ENCODE measurements around the gene TEX48.
A peak's percentile ranks its signal among the peaks of the same experiment; 100 is the strongest.

The TEX48 gene

DNA sequence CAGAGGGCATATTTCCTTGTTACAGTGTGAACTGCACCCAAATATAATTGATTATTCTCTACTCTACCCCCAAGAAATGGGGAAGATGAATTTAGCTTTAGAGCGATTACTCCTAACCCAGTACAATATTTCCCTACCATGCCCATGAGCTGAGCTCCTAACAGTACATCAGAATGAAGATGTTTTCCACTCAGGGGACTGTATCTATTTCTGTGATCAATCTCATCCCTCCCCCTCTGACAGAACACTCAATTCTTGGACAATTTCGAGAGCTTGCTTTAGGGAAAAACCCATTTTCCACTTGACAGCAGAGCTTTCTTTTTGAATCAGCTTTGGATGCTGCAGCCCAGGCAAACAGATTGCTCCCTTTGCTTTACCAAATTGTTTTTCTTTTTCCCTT lies 24.7 kb upstream of the TEX48 start:
- Mint-ChIP-seq H3K36me3 (no peaks in the 10 kb centered on the region), H3K9me3 (ENCODE audit: low read depth) (no peaks in the 10 kb centered on the region), H3K4me1 (ENCODE audit: low read depth) (peaks cover 23% of the 10 kb centered on the region), H3K27ac (peak overlapping the region; percentile 19), H3K27me3 (no peaks in the 10 kb centered on the region), H3K4me3 (no peak overlapping the region)

DNA sequence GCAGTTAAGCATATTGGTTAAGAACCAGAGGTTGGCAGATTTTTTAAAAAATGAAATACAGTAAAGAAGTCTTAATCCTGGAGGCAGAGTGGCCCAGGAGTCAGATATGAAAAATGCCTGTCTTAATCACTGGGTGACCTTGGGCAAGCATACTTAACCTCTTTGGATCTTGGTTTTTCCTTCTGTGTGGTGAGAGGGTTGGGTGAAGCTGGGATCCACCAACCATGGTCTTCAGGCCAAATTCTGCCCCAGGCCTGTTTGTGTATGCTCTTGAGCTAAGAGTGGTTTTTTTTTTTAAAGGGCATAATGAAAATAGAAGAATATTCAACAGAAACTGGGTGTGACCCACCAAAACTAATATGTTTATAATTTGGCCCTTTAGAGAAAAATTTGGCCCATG lies 20.0 kb upstream of the TEX48 start:
- peak overlapping the region; percentile 68 for H3K27ac Mint-ChIP-seq
- no peaks in the 10 kb centered on the region for H3K27me3 Mint-ChIP-seq
- H3K9me3 Mint-ChIP-seq (ENCODE audit: low read depth), result no peaks in the 10 kb centered on the region
- no peak overlapping the region for H3K4me3 Mint-ChIP-seq
- H3K4me1 Mint-ChIP-seq (ENCODE audit: low read depth), result peaks cover 29% of the 10 kb centered on the region
- H3K36me3 Mint-ChIP-seq, result no peaks in the 10 kb centered on the region

DNA sequence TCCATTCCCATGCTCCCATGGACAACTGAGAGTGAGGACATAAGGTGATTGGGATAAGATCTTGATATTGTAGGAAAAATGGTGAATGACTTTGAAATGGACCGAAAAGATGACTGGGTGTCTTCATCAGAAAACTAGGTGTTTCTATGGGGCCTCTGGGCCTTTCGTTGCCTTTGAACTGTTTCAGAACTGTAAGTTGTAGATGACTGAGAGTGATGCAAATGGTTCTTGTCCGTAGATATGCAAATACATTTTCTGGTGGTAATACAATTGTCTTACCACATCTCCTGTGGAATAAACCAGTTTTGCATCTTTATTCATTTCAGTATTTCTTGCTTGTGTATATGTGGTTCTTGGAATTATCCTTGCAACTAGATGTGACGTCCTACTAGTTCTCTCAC lies 16.0 kb upstream of the TEX48 start:
- no peaks in the 10 kb centered on the region for H3K36me3 Mint-ChIP-seq
- H3K9me3 Mint-ChIP-seq (ENCODE audit: low read depth), result no peaks in the 10 kb centered on the region

DNA sequence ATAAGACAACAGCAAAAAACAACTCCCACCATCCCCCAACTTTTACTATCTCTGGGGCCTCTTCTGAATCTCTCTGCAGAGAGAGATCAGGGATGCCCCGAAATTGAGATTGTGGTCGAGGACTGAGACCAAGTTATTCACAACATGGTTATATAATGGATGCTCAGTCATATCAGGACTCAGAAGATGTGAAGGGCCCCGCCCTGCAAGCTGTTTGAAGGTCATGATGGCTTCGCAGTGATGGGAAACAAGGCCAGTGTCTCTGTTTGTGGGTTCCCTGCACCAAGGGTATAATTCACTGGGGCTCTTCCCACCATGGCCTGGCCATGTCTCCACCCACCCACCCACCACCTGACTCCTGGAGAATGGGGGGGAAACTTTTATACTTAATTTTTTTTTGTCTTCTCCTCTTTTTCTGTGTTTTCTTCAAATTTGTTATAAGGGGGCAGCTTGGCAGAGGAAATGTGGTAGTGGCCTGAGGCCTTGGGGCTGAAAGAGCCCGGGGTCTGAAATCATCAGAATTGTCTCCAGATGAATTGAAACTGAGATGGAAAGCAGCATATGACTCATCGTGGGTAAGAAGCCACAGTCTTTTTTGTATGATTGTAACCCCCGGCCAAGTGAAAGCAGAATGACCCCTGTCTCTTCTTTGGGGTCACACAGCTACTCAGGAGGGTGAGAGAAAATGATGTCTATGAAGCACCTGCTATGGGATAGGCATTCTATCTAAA lies 15.0 kb upstream of the TEX48 start:
- Mint-ChIP-seq H3K9me3 (ENCODE audit: low read depth) (no peaks in the 10 kb centered on the region), H3K27me3 (no peaks in the 10 kb centered on the region), H3K36me3 (no peaks in the 10 kb centered on the region), H3K27ac (peak overlapping the region; percentile 98), H3K4me3 (peak overlapping the region; percentile 72), H3K4me1 (ENCODE audit: low read depth) (peaks cover 65% of the 10 kb centered on the region)

More for the DNA sequence above, 16.0 kb upstream of the TEX48 start:
- peak overlapping the region; percentile 98 for H3K27ac Mint-ChIP-seq
- H3K27me3 Mint-ChIP-seq, result no peaks in the 10 kb centered on the region
- H3K4me1 Mint-ChIP-seq (ENCODE audit: low read depth), result peaks cover 57% of the 10 kb centered on the region
- peak overlapping the region; percentile 72 for H3K4me3 Mint-ChIP-seq

DNA sequence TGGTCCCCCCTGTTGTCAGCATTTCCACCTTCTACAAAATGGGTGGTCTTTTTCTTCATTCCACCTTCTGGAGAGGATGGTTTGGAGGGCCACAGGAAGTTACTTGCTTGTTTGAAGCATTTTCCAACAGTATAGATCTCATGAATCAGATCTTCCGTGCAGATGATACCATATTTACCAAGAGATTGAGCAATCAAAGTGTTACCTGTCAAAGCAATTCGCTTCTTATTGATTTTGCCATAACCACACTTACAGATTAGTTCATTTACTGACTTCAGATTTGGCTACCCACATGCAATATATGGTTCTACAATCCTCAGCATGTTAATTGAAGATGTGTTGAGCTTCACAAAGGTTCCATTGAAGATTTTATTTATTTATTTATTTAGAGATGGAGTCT lies 14.0 kb upstream of the TEX48 start:
- H3K9me3 Mint-ChIP-seq (ENCODE audit: low read depth), result no peaks in the 10 kb centered on the region

DNA sequence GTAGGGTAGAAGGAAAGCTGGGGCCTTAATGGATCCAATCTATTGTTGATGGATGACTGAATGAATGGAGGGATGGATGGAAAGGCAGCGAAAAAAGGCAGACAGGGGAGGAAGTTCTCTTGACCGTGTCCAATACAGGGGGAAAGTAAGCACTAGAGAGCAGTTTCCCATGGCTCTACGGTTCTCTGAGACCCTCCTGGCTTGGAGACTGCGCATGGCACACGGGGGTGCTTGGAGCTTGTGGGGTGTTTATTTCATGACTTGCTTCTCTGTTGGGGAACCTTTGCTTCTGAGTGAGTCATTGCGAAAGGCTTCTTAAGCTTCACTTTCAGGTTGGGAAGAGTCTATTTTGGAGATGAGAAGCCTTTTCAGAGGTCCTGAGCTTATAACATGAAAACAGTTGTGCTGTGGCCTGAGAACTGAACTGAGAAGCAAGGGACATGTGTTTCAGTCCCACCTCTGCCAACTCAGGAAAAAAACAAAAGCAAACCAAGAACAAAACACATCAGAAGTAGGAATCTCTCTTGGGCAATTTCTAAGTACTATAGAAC lies 12.8 kb upstream of the TEX48 start:
- Mint-ChIP-seq H3K4me3 (peak overlapping the region; percentile 49), H3K9me3 (ENCODE audit: low read depth) (no peaks in the 10 kb centered on the region), H3K27me3 (no peaks in the 10 kb centered on the region), H3K4me1 (ENCODE audit: low read depth) (peaks cover 82% of the 10 kb centered on the region), H3K27ac (peak overlapping the region; percentile 97), H3K36me3 (peaks cover 3% of the 10 kb centered on the region)

More for the DNA sequence above, 14.0 kb upstream of the TEX48 start:
- Mint-ChIP-seq H3K4me3 (peak overlapping the region; percentile 13), H3K4me1 (ENCODE audit: low read depth) (peaks cover 70% of the 10 kb centered on the region), H3K27ac (peak overlapping the region; percentile 98), H3K27me3 (no peaks in the 10 kb centered on the region), H3K36me3 (no peaks in the 10 kb centered on the region)

DNA sequence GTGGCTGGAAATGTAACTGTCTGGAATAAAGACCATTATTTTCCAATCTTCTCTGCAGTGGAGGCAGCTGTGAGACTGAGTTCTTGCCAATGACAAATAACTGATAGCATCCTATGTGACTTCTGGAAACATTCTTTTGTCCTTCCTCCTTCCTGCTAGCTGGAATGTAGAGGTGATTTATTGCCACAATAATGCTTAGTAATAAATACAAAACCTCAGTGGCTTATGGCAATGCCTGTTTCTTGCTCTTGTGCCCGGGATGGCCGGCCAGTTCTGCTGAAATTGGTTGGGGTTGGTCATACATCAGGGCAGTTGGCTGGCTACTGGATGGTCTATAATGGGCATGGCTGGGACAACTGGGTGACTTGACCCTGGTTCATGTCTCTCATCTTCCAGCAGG lies 12.2 kb upstream of the TEX48 start:
- H3K9me3 Mint-ChIP-seq (ENCODE audit: low read depth), result no peaks in the 10 kb centered on the region
- H3K27me3 Mint-ChIP-seq, result no peaks in the 10 kb centered on the region
- peaks cover 84% of the 10 kb centered on the region for H3K4me1 Mint-ChIP-seq (ENCODE audit: low read depth)
- H3K27ac Mint-ChIP-seq, result peak overlapping the region; percentile 97
- no peak overlapping the region for H3K4me3 Mint-ChIP-seq
- peaks cover 3% of the 10 kb centered on the region for H3K36me3 Mint-ChIP-seq

DNA sequence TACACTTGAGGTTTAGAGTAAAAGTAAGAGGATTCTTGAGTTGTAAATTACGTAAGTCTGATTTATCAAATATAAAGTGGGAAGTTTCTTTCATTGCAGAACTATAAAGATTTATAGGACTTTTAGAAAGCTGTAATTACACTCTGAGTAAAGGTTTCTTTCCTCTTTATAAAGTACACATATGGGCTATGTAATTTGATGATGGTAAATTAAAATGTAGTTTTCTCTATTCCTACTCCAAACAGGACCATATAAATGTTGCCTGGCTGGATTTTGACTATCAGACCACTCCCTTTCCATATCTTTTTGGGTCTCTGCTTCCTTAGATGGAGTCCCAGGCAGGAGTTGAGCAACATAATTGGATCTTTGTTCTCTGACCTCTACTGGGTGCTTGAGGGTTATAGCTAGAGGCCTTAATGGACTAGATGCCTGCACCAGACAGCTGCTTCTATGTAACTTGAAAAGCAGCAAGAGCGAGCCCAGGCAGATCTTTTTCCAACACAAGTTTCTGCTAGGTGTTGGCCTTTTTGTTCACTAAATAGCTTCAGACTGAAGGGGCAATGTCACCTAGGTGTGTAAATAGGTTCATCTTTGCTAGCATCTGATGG lies 11.4 kb upstream of the TEX48 start:
- peaks cover 85% of the 10 kb centered on the region for H3K4me1 Mint-ChIP-seq (ENCODE audit: low read depth)
- H3K36me3 Mint-ChIP-seq, result peaks cover 3% of the 10 kb centered on the region
- H3K27ac Mint-ChIP-seq, result peak overlapping the region; percentile 97
- peak overlapping the region; percentile 13 for H3K4me3 Mint-ChIP-seq
- no peaks in the 10 kb centered on the region for H3K9me3 Mint-ChIP-seq (ENCODE audit: low read depth)
- no peaks in the 10 kb centered on the region for H3K27me3 Mint-ChIP-seq

DNA sequence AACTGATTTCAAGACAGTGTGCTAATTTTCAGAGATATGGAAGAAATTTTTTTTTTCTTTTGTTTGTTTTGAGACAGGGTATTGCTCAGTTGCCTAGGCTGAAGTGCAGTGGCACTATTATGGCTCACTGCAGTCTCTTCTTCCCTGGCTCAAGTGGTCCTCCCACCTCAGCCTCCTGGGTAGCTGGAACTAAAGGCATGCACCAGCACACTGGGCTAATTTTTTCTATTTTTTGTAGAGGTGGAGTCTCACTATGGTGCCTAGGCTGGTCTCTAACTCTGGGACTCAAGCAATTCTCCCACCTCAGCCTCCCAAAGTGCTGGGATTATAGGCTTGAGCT lies 9.9 kb upstream of the TEX48 start:
- peak overlapping the region; percentile 97 for H3K27ac Mint-ChIP-seq
- peak overlapping the region; percentile 70 for H3K4me3 Mint-ChIP-seq
- H3K4me1 Mint-ChIP-seq (ENCODE audit: low read depth), result peaks cover 81% of the 10 kb centered on the region
- peaks cover 6% of the 10 kb centered on the region for H3K36me3 Mint-ChIP-seq
- no peaks in the 10 kb centered on the region for H3K27me3 Mint-ChIP-seq
- no peaks in the 10 kb centered on the region for H3K9me3 Mint-ChIP-seq (ENCODE audit: low read depth)

DNA sequence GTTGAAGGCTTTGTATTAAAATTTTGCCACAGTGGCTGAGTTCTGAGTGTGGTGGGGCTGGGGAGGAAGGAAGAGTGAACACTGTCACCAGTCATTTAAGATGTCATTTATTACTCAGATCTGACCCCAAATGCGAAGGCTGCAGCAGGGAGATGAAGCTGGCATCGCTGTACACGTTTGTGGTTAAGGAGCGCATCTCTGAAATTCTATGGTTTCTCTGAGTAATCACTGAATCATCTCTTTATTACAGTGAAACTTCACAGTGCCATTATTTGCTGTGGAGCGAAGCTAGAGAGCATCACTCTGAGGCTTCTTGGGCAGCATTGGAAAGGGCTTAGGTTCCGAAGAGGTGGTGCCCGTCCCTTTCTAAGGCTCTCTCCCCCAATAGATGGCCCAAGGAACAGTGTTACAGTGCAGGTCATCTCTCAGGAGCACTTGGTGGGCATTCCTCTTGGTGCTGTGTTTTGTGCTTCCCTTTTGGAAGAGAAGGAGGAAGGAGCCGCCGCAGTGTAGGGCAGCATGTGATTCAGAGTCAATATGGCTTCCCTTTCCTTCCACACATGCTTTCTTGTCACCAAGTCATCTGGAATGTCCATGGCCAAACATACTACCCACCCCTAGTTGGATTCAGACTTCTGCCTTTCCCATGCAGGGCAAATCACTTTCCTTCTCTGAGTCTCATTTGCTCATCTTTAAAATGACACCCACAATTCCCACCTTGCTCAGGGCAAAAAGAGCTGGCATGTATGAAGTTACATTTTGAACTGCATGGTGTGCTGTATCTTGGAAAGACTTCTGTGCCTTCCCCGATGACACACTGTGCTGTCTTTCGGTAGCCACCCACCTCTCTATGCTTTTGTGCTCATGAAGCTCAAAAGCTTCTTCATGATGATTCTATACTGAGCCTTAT lies 9.3 kb upstream of the TEX48 start:
- peaks cover 81% of the 10 kb centered on the region for H3K4me1 Mint-ChIP-seq (ENCODE audit: low read depth)
- H3K9me3 Mint-ChIP-seq (ENCODE audit: low read depth), result no peaks in the 10 kb centered on the region
- no peaks in the 10 kb centered on the region for H3K27me3 Mint-ChIP-seq
- peak overlapping the region; percentile 97 for H3K27ac Mint-ChIP-seq
- H3K4me3 Mint-ChIP-seq, result peak overlapping the region; percentile 70
- peaks cover 6% of the 10 kb centered on the region for H3K36me3 Mint-ChIP-seq

DNA sequence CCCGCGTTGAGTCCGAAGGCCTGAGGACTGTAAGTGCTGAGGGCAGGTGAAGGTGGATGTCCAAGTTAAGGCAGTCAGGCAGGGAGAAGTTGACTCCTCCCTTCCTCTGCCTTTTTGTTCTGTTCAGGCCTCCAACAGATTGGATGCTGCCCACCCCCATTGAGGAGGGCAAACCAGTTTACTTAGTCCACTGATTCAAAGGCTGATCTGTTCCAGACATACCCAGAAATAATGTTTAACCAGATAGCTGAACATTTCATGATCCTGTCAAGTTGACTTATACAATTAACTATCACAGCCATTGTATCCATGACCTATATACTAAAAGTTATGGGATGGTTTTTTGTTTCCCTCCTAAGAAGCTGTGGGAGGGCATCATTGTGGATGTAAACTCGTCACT lies 8.3 kb upstream of the TEX48 start:
- peak overlapping the region; percentile 97 for H3K27ac Mint-ChIP-seq
- no peaks in the 10 kb centered on the region for H3K27me3 Mint-ChIP-seq
- H3K36me3 Mint-ChIP-seq, result peaks cover 8% of the 10 kb centered on the region
- peaks cover 83% of the 10 kb centered on the region for H3K4me1 Mint-ChIP-seq (ENCODE audit: low read depth)
- H3K9me3 Mint-ChIP-seq (ENCODE audit: low read depth), result no peaks in the 10 kb centered on the region
- peak overlapping the region; percentile 70 for H3K4me3 Mint-ChIP-seq

DNA sequence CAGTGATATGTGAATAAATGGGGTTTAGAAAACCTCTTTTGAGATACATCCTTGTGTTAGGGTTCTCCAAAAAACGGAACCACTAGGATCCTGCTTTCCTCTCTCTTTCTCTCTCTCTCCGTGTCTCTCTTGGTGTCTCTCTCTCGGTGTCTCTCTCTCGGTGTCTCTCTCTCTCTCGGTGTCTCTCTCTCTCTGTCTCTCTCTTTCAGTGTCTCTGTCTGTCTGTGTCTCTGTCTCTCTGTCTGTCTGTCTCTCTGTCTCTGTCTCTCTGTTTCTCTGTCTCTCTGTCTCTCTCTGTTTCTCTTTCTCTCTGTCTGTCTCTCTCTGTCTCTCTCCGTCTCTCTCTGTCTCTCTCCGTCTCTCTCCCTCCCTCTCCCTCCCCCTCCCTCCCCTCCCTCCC lies 7.8 kb upstream of the TEX48 start:
- H3K27me3 Mint-ChIP-seq, result no peaks in the 10 kb centered on the region
- H3K9me3 Mint-ChIP-seq (ENCODE audit: low read depth), result no peaks in the 10 kb centered on the region
- H3K4me1 Mint-ChIP-seq (ENCODE audit: low read depth), result peaks cover 81% of the 10 kb centered on the region
- H3K36me3 Mint-ChIP-seq, result peaks cover 8% of the 10 kb centered on the region
- peak overlapping the region; percentile 97 for H3K27ac Mint-ChIP-seq
- peak overlapping the region; percentile 15 for H3K4me3 Mint-ChIP-seq

DNA sequence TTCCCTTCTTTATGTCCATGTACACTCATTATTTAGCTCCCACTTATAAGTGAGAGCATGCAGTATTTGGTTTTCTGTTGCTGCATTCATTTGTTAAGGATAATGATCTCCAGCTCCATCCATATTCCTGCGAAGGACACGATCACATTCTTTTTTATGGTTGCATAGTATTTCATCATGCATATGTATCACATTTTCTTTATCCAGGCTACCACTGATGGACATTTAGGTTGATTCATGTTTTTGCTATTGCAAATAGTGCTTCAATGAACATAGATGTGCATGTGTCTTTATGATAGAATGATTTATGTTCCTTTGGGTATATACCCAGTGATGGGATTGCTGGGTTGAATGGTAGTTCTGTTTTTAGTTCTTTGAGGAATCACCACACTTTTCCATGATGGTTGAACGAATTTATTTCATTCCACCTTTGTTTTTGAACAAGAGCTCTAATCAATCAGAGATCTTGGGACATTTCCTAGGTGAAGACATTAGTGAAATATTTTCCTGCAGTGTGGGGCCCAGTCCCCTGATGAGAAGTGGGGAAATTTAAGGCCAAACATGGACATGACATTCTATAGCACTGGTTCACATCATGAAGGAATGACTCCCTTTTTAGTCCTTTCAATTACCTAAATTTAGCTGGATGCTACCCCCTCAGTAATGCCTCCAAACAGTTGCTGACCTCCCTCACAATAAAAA lies 7.1 kb upstream of the TEX48 start:
- Mint-ChIP-seq H3K36me3 (peaks cover 8% of the 10 kb centered on the region), H3K27ac (peak overlapping the region; percentile 97), H3K4me1 (ENCODE audit: low read depth) (peaks cover 79% of the 10 kb centered on the region)

DNA sequence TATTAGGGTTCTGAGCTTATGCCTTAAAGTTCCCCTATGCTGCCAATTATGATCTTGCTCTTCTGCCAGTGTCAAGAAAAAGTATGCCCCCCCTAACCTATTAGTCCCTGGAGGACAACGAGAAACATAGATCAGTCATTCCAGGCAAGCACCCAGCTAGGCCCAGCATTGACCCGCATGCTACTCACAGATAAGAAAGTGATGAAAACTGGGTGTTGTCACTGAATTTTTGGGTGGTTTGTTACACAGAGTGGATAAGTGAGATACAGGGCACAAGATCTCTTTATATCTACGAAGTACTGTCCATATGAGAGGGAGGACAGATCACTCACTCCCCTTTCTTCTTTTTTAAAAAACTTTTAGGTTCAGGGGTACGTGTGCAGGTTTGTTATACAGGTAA lies 6.4 kb upstream of the TEX48 start:
- H3K4me3 Mint-ChIP-seq, result no peak overlapping the region
- no peaks in the 10 kb centered on the region for H3K27me3 Mint-ChIP-seq
- no peaks in the 10 kb centered on the region for H3K9me3 Mint-ChIP-seq (ENCODE audit: low read depth)
- peaks cover 77% of the 10 kb centered on the region for H3K4me1 Mint-ChIP-seq (ENCODE audit: low read depth)
- H3K27ac Mint-ChIP-seq, result peak overlapping the region; percentile 80
- peaks cover 8% of the 10 kb centered on the region for H3K36me3 Mint-ChIP-seq

More for the DNA sequence above, 7.1 kb upstream of the TEX48 start:
- Mint-ChIP-seq H3K9me3 (ENCODE audit: low read depth) (no peaks in the 10 kb centered on the region), H3K27me3 (no peaks in the 10 kb centered on the region), H3K4me3 (no peak overlapping the region)
